GM18520 (cell line): ENCODE results near the gene UBE2Q2.
A peak's percentile ranks its signal among the peaks of the same experiment; 100 is the strongest.
"Not testable (repeated sequence)": the region's sequence is repeated elsewhere in the genome, so short reads cannot be mapped to it uniquely, and the experiment has no call there.

Experiments
- ATAC-seq: cut with Tn5 transposase; IDR thresholded peaks from one replicate; pipeline ENCODE4 v1.9.1; 2021; ENCODE audit not compliant: unreplicated experiment

UBE2Q2 gene

DNA sequence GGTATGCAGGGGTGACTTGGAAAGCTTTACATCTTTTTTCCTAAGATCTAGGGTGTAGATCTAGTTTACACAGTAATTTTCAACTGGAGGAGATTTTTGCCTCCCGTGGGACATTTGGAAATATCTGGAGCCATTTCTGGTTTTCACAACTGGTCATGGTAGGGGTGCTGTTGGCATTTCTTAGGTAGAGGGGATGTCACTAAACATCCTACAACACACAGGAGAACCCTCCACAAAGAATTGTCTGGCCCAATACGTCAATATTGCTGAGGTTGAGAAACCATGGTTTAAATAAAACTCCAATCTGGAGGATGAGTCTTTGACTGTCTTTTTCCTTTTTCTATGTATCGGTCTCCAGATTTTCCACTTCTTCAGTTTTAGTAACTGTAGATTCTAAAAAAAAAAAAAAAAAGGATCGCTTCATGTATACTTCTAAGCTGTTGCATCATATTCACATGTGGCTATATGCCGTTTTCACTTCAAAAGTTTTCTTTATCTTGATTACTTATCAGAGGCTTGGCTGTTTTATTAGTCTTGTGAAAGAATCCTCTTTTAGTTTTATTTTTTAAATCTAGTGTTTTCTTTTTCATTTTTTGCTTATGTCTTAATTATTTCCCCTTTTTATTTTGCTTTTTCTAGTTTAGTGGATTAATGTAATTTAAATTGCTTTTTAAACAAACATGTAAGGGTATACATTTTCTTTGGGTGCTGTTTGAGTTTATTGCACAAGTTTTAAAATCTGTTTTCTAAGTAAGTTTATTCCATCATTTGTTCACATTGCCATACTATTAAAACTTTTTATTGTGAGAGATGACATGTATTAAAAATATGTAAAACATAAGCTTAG, 21.2 kb downstream of the UBE2Q2 start:
- ATAC-seq = no peak

DNA sequence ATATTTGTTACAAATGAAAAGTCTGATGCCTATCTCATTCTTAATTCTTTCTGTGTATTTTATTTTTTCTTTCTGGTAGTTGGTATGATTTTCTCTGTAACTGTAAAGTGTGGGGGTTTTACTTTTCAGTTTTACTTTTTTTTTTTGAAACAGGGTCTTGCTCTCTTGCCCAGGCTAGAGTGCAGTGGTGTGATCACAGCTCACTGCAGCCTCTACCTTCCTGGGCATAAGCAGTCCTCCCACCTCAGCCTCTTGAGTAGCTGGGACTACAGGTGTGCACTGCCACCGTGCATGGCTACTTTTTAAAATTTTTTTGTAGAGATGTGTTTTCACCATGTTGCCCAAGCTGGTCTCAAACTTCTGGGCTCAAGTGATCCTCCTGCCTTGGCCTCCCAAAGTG, 22.8 kb downstream of the UBE2Q2 start:
- not testable (repeated sequence) for ATAC-seq

DNA sequence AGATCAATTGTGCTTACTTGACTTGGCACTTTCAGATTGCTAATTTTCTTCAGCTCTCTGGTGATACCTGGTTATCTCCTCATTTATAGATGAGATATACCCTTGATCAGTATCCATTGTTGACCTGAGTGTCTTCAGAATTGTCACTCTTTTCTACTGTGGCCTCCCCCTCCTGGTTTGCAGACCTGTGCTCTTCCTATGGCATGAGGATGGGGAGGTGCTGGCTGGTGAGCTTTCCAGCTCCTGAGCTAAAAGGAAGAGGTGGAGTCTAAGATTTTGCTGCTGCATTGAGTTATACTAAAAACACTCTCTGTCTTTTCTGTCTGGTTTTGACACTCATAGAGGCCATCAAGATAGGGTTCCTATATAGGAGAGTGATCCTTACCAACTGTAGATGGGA, 23.7 kb downstream of the UBE2Q2 start:
- no peak for ATAC-seq

DNA sequence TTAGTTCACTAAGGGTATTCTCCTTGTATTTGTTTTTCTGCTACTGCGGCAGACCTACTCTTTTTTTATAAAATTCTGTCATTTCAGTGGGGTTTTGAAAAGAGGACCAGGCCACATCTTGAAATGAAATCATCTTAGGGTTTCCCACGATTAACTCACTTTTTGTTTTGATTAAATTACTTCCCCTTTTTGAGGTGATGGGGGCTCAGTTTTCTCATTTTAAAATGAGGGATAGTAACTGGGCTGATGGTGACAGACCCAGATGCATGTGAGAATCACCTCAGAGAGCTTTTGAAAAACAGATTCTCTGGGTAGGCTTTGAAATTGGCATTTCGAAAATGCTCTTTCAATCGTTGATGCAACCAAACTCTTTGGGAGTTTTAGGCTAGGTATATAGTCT, 24.2 kb downstream of the UBE2Q2 start:
- ATAC-seq = no peak

DNA sequence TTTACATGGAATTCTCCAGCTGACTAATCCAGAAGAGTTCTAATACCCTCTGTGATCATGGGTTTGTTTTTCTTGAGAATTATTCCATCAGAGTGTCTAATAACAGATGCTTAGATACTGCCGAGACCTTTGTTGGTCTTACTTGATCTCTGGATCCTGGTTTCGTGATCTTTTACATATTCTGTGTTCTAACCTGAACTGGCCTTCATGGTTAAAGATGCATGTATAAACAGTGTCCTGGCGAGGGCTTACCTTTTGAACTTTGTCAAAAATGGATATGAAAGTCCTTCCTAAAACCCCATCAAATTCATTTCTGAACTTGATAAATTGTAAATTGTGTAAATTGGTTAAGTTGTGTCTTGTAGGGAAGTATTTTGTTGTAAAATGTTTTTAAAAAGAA, 24.8 kb downstream of the UBE2Q2 start:
- ATAC-seq = no peak

DNA sequence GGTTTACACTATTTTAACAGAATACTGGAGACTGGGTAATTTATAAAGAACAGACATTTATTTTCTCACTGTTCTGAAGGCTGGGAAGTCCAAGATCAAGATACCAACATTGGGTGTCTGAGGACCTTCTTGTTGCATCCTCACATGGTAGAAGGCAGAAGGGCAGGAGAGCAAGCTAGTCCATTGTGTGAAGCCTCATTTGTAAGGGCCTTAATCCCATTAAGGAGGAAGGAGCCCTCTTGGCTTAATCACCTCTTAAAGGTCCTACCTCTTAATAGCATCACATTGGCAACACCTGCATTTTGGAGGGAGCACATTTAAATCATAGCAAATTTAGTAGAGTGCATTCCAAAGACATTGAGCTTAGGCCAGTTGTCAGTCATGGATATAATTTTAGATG, 26.2 kb downstream of the UBE2Q2 start:
- no peak for ATAC-seq

DNA sequence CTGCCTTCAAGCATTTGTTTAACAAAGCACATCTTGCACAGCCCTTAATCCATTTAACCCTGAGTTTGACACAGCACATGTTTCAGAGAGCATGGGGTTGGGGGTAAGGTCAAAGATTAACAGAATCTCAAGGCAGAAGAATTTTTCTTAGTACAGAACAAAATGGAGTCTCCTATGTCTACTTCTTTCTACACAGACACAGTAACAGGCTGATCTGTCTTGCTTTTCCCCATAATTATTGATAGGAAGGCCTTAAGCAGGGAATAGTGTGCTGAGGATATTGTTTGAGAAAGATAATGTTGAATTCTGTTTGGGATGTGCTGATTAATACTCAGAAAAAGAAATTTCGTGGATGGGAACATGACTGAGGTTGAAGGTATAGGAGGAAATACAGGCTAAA, 28.3 kb downstream of the UBE2Q2 start:
- not testable (repeated sequence) for ATAC-seq

DNA sequence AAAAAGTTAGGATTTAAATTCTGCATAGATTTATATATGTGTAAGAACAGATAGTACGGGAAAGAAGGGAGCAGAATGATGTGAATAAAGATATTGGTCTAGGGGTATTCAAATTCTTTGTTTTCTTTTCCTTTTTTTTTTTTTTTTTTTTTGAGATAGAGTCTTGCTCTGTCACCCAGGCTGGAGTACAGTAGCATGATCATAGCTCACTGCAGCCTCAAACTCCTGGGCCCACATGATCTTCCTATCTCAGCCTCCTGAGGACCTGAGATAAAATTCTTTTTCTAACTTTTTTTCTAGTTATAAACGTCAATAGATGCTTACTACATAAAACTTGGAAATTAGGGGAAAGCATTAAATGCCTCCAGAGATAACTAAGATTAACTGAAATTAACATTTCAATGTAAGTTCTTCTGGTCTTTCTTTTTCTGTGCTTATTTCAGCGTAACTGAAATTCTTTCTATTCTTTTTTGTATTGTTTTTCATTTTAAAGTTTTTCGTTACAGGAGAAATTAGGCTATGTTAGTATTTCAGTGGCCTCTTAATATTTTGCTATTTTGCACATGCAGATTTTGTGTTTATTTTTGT, 29.2 kb downstream of the UBE2Q2 start:
- ATAC-seq = no peak

DNA sequence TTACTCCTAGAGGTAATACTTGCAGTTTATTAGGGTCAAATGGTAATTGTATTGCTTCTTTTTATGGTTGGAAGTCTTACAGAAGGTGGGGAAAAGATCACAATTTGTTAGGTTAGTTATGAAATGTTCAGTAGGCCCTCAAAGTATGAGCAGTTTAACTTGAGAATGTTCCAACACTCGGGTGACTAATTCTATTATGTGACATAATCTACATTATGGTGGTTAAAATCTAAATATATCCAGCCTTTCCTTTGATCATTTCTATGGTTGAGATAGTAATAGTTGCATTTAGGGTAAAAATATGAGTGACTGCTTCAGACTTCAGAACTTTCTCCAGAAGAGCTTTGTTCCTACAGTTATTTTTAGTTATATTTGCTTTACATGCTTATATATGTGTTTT, 40.8 kb downstream of the UBE2Q2 start:
- ATAC-seq = no peak

DNA sequence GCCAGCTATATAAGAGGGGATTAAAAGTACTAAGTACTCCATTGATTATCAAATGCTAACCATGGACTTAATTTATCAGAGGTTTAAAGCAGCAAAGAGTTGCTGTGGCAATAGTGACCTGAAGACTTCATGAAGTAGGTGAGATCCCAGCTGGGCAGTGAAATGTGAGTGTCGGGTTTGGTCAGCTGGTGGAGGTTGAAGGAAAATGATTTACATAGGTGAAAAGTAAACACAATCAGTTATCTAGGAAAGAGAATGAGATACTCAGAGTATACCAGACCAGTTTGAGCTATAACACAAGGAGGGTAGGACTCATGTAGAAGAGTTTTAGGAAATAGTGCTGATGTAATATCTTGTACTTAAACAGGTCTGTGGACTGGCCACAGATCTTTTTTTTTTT, 43.9 kb downstream of the UBE2Q2 start:
- ATAC-seq = no peak

DNA sequence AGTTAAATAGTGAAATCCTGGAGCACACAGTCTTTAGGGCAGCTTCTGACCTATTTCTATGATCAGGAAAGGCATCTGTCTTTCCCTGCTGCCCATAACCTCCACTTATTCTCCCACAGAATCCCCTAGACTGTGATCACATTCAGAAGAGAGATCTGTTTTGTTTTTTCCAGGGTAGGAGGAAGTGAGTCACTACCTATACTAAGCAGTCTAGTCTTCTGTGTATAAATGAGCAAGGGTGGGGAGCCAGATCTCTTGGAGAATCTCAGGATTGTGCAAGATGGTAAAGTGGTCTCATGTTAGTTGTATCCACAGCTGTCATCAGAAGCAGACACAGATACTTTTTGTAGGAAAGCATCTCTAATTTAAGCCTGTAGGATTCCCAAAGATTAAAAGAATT, 48.6 kb downstream of the UBE2Q2 start:
- no peak for ATAC-seq

DNA sequence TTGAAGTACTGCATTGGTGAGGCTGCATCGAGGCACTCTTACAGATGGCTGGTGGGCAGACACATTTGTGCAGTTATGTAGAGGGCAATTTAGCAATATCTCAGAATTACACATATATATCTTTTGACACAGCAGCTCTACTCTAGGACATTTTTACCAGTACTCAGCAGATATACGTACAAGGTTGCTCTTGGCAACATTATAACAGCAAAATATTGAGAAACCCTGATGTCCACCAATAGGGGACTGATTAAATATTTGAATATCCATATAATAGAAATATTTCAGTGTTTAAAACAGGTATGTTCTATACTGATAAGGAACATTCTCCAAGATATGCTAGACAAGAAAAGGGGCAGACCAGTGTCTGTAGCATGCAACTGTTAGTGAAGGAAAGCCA, 52.5 kb downstream of the UBE2Q2 start:
- no peak for ATAC-seq

DNA sequence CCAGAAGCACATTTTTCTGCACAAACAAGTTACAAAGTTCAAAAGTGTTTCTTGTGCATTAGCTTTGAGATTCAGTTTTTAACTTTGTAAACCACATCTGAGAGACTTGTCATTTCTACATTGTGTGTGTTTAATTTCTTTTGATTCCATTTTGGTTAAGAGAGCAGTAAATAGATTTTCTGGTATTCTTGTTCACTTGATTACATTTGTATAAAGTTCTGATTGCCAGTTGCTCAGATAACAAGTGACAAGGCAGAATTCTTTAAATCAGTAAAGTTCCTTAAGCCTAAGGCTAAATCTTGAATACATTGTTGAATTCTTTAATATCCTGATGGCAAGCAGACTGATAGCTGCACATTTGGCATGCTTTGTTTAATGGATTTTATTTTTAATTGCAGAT, 57.3 kb downstream of the UBE2Q2 start:
- no peak for ATAC-seq

DNA sequence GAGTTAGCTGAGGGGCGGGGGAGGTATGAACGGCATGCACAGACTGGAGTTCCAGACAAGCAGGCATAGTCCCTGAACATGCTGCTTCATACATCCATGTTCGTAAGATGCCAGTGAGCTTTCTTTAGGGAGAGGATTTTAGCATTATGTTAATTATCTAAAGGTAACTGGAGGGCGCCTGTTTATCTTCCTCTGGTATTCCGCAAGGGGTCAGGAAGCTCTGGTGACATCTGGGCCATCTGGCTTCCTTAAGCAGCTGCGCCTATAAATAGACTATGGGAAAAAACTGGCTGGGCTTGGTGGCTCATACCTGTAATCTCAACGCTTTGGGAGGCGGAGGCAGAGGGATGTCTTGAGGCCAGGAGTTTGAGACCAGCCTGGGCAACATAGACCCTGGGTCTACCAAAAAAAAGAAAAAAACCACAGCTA, 58.9 kb downstream of the UBE2Q2 start:
- no peak for ATAC-seq

DNA sequence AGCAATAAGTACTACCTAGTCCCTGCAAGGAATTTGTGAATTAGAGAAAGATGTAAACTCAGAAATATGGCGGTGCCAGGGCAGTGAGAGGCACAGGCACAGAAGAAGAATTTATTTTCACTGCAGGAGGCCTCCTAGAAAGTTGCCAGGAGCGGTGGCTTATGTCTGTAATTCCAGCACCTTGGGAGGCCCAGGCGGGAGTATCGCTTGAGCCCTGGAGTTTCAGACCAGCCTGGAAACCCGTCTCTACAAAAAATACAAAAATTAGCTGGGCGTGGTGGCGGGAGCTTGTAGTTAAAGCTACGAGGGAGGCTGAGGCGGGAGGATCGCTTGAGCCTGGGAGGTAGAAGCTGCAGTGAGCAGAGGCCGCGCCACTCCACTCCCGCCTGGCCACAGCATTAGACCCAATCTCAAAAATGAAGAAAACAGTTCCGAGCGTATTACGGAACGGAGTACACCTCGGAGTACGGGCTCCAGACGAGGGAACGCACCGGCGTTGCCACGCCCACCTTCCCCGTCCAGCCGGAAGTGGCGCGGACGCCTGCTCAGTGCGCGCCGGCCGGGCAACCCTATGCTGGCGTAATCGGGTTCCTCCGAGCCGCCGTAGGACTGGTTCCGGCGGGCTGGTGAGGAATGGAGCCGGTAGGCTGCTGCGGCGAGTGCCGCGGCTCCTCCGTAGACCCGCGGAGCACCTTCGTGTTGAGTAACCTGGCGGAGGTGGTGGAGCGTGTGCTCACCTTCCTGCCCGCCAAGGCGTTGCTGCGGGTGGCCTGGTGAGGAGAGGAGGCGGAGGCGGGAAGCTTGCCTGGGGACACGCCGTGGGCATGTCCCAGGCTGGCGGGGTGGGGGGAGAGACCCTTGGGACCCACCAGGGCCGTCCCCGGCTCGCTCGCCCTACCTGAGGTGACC, 60.3 kb downstream of the UBE2Q2 start, which contains the start of gene FBXO22:
FBXO22 (plus strand) TSS at position 548 of the 909 bp plus-strand sequence; CDS start at position 634, 86 bp downstream.
- peak; percentile 93 for ATAC-seq

DNA sequence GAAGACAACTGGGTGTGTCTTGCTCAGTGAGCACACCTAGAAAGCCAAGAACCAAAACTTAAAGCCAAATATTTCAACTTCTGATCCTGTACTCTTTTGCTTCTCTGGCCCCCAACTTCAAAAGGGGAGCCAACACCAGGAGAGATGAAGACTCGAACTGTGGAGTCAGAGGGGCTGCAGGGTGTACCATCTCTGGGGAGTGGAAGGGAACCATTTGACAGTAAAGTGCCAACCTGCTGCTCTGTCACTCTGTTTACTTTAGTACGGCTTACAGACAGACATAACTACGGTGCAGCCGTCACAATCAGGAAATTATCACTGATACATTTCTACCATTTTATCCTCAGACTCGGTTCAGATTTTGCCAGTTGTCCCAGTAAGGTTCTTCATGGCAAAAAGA, 62.0 kb downstream of the UBE2Q2 start:
- ATAC-seq = no peak

DNA sequence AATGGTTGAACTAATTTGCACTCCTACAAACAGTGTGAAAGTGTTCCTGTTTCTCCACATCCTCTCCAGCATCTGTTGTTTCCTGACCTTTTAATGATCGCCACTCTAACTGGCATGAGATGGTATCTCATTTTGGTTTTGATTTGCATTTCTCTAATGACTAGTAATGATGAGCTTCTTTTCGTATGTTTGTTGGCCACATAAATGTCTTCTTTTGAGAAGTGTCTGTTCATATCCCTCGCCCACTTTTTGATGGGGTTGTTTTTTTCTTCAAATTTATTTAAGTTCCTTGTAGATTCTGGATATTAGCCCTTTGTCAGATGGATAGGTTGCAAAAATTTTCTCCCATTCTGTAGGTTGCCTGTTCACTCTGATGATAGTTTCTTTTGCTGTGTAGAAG, 67.1 kb downstream of the UBE2Q2 start:
- not testable (repeated sequence) for ATAC-seq

DNA sequence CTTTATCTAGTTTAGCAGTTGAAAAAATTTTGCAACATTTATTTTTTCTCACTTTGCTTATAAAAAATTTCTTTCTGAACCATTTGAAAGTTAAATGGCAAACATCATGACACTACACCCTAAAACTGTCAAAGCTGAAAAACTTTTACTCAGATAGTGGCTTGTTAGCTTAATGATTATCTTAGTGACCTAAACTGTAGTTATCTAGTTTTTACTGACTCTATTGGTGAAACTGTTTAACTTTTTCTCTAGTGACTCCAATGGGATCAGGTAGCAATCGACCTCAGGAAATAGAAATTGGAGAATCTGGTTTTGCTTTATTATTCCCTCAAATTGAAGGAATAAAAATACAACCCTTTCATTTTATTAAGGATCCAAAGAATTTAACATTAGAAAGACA, 73.7 kb downstream of the UBE2Q2 start:
- ATAC-seq = no peak

DNA sequence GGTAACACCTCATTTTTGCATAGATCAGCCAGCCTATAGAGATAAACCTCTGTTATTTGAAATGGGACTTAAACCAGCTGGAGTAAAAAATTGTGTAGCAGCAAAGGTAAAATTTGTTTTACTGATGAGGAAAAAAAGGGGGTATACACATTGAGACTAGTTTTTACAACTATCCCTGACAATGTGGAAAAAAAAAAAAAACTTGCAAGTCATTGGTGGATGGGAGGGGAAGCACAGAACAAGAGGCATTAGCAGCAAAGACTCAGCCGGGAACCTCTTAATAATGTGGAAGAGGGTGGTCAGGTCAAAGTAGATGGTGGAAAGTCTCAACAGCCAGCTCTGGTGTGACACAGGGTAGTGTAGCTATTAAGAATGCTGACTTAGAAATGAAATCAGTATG, 74.9 kb downstream of the UBE2Q2 start:
- no peak for ATAC-seq

DNA sequence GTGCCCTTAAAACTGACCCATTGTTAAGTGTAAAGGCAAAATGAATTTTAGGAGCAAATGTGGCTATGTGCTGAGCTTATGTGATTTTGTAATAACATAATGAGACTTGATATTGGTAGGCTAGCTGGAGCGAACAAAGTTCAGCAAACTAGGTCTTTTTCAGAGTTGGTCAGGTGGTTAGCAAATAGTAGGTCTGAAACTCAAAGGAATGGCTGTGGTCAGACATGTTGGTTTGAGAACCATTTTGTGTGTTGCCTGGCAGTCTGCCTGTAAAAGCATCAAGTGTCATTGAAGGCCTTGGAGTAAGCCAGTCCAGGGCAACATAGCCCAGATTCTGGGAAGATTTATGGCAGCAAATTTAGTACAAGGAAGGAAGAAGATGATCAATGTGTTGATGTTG, 76.8 kb downstream of the UBE2Q2 start:
- no peak for ATAC-seq
